ENCODE measurements around the gene STAB1.

Gene STAB1, protein sequence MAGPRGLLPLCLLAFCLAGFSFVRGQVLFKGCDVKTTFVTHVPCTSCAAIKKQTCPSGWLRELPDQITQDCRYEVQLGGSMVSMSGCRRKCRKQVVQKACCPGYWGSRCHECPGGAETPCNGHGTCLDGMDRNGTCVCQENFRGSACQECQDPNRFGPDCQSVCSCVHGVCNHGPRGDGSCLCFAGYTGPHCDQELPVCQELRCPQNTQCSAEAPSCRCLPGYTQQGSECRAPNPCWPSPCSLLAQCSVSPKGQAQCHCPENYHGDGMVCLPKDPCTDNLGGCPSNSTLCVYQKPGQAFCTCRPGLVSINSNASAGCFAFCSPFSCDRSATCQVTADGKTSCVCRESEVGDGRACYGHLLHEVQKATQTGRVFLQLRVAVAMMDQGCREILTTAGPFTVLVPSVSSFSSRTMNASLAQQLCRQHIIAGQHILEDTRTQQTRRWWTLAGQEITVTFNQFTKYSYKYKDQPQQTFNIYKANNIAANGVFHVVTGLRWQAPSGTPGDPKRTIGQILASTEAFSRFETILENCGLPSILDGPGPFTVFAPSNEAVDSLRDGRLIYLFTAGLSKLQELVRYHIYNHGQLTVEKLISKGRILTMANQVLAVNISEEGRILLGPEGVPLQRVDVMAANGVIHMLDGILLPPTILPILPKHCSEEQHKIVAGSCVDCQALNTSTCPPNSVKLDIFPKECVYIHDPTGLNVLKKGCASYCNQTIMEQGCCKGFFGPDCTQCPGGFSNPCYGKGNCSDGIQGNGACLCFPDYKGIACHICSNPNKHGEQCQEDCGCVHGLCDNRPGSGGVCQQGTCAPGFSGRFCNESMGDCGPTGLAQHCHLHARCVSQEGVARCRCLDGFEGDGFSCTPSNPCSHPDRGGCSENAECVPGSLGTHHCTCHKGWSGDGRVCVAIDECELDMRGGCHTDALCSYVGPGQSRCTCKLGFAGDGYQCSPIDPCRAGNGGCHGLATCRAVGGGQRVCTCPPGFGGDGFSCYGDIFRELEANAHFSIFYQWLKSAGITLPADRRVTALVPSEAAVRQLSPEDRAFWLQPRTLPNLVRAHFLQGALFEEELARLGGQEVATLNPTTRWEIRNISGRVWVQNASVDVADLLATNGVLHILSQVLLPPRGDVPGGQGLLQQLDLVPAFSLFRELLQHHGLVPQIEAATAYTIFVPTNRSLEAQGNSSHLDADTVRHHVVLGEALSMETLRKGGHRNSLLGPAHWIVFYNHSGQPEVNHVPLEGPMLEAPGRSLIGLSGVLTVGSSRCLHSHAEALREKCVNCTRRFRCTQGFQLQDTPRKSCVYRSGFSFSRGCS (N-terminal part only)

DNA sequence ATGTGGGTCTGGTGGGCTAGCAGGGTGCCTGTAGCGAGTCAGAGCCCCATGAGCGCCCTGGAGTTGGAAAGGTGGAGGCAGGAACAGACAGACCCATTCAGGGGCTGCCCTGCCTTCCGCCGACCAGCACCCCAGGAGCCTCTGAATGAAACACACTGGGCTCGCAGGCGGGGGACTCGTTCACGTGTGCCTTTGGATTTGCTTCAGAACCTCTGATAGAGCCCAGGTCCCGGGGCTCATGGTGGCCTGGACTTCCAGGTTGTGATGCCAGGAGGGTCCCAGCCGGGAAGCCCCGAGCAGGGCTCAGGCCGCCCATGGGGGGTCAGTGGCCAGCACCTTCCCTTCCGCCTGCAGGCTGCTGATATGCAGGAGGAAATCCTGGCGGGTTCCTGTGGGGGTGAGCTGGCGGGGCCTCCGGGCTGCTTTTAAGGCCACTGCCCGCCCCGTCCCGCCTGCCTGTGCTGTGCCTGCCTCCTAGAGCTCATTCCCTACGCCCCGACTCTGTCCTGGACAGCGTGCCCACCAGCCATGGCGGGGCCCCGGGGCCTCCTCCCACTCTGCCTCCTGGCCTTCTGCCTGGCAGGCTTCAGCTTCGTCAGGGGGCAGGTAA, at the start of gene STAB1:
STAB1 (plus strand) TSS at position 453 of the 610 bp plus-strand sequence; CDS start at position 529, 76 bp downstream.
- TF ChIP-seq, protein P1, sequence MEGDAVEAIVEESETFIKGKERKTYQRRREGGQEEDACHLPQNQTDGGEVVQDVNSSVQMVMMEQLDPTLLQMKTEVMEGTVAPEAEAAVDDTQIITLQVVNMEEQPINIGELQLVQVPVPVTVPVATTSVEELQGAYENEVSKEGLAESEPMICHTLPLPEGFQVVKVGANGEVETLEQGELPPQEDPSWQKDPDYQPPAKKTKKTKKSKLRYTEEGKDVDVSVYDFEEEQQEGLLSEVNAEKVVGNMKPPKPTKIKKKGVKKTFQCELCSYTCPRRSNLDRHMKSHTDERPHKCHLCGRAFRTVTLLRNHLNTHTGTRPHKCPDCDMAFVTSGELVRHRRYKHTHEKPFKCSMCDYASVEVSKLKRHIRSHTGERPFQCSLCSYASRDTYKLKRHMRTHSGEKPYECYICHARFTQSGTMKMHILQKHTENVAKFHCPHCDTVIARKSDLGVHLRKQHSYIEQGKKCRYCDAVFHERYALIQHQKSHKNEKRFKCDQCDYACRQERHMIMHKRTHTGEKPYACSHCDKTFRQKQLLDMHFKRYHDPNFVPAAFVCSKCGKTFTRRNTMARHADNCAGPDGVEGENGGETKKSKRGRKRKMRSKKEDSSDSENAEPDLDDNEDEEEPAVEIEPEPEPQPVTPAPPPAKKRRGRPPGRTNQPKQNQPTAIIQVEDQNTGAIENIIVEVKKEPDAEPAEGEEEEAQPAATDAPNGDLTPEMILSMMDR (IDR thresholded peaks at IDR 0.05; ENCODE audit: low read length, missing control alignments) = no peak
- no peak within 1 kb of the TSS for H3K4me3 ChIP-seq (replicated peaks; ENCODE audit: low read depth, low read length)
- DNase-seq (ENCODE audit: low read depth) = no peak

GRCh38 chr3:52446042-52446441, 49.1 kb upstream of the STAB1 start:
- TF ChIP-seq, protein P1 (IDR thresholded peaks at IDR 0.05; ENCODE audit: low read length, missing control alignments) = no peak
- H3K4me3 ChIP-seq (replicated peaks; ENCODE audit: low read depth, low read length) = no peak overlapping the region

DNA sequence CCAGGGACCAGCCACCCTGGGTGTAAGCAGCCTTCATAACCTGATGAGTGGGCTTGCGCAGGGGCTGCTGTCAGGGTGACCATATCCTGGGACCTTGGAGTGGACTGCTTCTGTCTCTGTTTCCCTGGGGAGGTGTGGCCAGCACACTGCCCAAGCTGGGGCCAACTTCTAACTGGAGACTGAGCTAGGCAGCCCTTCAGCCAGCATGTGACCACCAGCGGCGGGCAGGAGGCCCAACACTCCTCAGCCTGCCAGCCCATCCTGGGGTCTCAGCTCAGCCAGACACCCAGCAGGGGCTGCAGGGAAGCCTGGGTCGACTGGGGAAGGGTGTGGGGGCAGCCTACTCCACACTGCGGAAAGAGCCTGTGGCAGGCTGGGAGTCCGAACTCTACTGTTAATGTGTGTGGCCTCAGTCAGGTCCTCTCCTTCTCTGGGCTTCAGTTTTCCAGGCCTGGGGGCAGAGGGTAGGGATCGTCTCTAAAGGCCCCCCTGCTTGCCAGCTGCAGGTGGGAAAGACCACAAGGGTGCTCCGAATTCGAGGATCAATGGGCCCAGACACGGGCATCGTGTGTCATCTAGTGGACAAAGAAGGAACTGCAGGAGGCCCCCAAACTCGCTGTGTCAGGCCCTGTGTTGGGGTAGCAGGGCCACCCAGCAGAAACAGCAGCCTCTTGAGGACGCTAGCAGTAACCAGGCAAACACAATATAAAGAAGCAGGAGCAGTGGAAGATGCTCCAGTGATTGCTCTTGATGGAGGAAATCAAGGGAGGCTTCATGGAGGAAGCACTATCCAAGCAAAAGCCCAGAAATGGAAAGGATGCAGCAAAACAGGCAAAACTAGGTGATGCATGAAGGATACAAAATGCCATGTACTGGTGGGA, 48.3 kb upstream of the STAB1 start:
- H3K4me3 ChIP-seq (replicated peaks; ENCODE audit: low read depth, low read length) = no peak overlapping the region
- TF ChIP-seq, protein P1 (IDR thresholded peaks at IDR 0.05; ENCODE audit: low read length, missing control alignments) = no peak
- peak; percentile 59 for DNase-seq (ENCODE audit: low read depth)

More at GRCh38 chr3:52446042-52446441, 49.1 kb upstream of the STAB1 start:
- DNase-seq (ENCODE audit: low read depth) = no peak

DNA sequence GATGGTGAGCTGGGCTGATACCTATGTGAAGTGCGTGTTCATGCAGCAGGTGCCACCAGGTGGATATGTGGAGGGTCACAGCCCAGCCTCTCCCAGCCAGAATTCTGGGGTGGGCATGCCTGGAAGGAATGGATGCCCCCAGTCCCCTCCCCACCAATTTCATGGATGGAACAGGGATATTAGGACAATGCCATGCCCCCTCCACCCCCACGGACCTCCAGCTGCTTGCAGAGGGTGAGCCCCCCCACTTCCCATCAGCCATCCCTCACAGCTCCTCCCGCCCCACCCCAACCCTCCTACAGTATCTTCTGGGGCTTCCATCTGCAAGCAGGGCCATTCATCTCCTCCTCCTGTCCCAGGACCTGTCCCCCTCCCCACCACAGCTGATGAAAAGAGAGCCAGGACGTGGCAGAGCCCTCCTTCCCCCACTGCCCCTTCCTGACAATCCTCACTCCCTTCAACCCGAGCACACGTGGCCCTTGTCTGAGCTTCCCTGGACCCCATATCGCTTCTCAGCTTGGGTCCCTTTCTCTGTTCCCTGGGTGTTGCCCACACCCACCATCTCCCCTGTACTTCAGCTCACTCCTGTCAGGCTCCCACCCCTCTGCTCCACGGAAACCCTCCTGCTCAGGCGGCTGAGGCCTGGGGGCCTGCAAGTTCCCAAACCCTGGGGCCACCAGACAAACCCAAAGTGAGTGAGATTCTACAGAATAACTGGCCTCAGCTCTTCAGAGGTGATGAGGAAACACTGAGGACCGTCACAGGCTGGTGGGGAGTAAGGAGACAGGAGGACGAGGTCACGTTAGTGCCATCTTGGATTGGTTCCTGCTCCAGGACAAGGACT, 47.4 kb upstream of the STAB1 start:
- TF ChIP-seq, protein P1 (IDR thresholded peaks at IDR 0.05; ENCODE audit: low read length, missing control alignments) = no peak
- no peak overlapping the region for H3K4me3 ChIP-seq (replicated peaks; ENCODE audit: low read depth, low read length)
- DNase-seq (ENCODE audit: low read depth) = no peak

DNA sequence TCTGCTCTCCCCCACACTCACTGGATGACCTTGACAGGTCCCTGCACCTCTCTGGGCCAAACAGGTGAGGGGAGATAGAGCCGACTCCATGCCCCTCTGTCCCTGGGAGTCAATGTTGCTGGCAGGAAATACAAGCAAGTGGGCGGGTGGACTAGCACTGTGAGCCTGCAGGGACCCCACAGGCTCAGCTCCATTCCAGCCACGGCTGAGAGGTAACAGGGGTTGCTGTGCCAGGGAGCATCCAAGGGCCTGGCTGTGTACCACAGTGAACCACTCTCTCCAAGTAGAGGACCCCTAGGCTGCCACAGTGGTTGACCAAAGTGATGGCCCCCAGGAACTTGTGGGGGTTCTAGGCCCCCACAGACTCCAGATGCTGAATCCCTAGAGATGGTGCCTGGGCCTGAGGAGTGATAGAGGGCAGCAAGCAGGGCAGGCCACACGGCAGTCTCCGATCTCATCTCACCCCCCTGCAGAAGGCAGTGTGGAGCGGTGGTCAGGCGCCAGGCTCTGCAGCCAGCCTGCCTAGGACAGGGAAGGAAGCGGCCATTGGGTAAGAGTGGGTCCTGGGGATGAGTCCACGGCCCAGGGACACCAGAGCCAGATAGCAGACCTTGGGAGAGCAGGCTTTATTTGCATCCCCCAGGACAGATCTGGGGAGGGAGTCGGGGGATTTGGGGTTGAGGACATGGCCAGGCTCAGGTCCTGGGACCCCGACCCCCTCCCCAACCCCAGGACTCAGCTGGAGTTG, 44.5 kb upstream of the STAB1 start:
- DNase-seq (ENCODE audit: low read depth) = no peak
- no peak overlapping the region for H3K4me3 ChIP-seq (replicated peaks; ENCODE audit: low read depth, low read length)
- TF ChIP-seq, protein P1 (IDR thresholded peaks at IDR 0.05; ENCODE audit: low read length, missing control alignments) = no peak

All from fibroblast of pulmonary artery (primary cell).